ENCODE measurements around the gene TOP3A. TPM values are rescaled to one million over a fixed set of nuclear protein-coding genes. Genes with fewer than 3 reads are reported as not detected.

The TOP3A gene
- total and polyA plus RNA-seq, 2 of the 13 experiments (the other 11 are each of a cell fraction or from before 2014, with no cell fraction given), result 16.9 to 36.8 TPM

- TF ChIP-seq NFAT5 (CRISPR knock-in tag; IDR thresholded peaks at IDR 0.05) (no peak), SKI (IDR thresholded peaks at IDR 0.05; ENCODE audit: partially characterized antibody) (peak; percentile 33), ZNF34 (CRISPR knock-in tag; IDR thresholded peaks at IDR 0.05; ENCODE audit: borderline replicate concordance) (no peak), ZFP36L1 (CRISPR knock-in tag; IDR thresholded peaks at IDR 0.05) (no peak), HDAC2 (CRISPR knock-in tag; IDR thresholded peaks at IDR 0.05) (no peak), ZHX2 (IDR thresholded peaks at IDR 0.05; ENCODE audit: low read depth) (no peak), ZHX2 (CRISPR knock-in tag; IDR thresholded peaks at IDR 0.05; ENCODE audit: borderline replicate concordance) (no peak), HDAC1 (CRISPR knock-in tag; IDR thresholded peaks at IDR 0.05) (no peak), ZNF407 (CRISPR knock-in tag; IDR thresholded peaks at IDR 0.05; ENCODE audit: not compliant biosample characterization) (no peak)
These were observed 89.6 kb downstream of the TOP3A start, which contains the start of gene LLGL1 (continued) for GRCh38 chr17:18225121-18225641.

All from HepG2 (cell line).